GM10266 (cell line): ENCODE results near the gene PTPDC1.

Experiments
- DNase-seq: peaks from one replicate; pipeline ENCODE4 v3.0.0; 2012; ENCODE audit errors: extremely low spot score
- TF ChIP-seq, protein P1 (sequence below): IDR thresholded peaks from 2 replicates; pipeline ENCODE4 v1.5.1; 2012; ENCODE audit warnings: mild to moderate bottlenecking, low read depth; ENCODE audit not compliant: control insufficient read depth, insufficient read depth; ENCODE audit errors: missing control alignments

PTPDC1 gene, protein sequence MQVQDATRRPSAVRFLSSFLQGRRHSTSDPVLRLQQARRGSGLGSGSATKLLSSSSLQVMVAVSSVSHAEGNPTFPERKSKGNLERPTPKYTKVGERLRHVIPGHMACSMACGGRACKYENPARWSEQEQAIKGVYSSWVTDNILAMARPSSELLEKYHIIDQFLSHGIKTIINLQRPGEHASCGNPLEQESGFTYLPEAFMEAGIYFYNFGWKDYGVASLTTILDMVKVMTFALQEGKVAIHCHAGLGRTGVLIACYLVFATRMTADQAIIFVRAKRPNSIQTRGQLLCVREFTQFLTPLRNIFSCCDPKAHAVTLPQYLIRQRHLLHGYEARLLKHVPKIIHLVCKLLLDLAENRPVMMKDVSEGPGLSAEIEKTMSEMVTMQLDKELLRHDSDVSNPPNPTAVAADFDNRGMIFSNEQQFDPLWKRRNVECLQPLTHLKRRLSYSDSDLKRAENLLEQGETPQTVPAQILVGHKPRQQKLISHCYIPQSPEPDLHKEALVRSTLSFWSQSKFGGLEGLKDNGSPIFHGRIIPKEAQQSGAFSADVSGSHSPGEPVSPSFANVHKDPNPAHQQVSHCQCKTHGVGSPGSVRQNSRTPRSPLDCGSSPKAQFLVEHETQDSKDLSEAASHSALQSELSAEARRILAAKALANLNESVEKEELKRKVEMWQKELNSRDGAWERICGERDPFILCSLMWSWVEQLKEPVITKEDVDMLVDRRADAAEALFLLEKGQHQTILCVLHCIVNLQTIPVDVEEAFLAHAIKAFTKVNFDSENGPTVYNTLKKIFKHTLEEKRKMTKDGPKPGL

DNA sequence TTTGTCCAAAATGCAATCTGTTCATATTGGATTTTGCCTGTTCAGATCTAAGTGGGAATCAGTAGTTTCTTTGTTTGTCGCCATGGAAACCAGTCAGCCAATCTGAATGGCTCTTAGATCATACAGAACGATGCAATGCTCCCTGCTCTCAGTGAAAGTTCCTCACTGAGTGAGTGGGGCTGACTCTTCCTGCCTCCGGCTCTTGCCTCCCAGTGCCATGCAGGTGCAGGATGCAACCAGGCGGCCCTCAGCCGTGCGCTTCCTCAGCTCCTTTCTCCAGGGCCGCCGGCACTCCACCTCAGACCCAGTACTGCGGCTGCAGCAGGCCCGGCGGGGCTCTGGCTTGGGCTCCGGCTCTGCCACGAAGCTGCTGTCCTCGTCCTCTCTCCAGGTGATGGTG, at the start of gene PTPDC1:
PTPDC1 (plus strand) TSS at position 151 of the 400 bp plus-strand sequence; CDS start at position 218, 67 bp downstream.
- TF ChIP-seq, protein P1, sequence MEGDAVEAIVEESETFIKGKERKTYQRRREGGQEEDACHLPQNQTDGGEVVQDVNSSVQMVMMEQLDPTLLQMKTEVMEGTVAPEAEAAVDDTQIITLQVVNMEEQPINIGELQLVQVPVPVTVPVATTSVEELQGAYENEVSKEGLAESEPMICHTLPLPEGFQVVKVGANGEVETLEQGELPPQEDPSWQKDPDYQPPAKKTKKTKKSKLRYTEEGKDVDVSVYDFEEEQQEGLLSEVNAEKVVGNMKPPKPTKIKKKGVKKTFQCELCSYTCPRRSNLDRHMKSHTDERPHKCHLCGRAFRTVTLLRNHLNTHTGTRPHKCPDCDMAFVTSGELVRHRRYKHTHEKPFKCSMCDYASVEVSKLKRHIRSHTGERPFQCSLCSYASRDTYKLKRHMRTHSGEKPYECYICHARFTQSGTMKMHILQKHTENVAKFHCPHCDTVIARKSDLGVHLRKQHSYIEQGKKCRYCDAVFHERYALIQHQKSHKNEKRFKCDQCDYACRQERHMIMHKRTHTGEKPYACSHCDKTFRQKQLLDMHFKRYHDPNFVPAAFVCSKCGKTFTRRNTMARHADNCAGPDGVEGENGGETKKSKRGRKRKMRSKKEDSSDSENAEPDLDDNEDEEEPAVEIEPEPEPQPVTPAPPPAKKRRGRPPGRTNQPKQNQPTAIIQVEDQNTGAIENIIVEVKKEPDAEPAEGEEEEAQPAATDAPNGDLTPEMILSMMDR, result no peak
- DNase-seq, result no peak

DNA sequence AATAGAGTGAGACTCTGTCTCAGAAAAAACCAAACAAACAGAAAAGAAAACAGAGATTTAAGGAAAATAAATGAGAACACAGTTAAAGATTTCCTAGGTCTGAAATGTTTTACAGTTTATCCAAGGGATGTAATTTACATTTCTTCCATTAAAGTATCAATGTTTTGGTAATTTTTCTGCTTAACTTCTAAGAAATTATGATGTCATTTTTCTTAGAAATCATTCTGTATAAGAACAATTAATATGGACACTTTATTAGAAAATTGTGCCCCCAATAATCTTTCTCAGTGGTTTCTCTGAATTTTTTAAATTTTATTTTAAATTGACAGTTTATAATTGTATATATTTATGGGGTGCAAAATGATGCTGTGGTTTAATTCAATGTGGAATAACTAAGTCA, 49.8 kb upstream of the PTPDC1 start:
- no peak for DNase-seq
- TF ChIP-seq, protein P1, result no peak

- TF ChIP-seq, protein P1, result no peak
- DNase-seq, result no peak
Measured at GRCh38 chr9:94039786-94040185, 44.5 kb upstream of the PTPDC1 start.

DNA sequence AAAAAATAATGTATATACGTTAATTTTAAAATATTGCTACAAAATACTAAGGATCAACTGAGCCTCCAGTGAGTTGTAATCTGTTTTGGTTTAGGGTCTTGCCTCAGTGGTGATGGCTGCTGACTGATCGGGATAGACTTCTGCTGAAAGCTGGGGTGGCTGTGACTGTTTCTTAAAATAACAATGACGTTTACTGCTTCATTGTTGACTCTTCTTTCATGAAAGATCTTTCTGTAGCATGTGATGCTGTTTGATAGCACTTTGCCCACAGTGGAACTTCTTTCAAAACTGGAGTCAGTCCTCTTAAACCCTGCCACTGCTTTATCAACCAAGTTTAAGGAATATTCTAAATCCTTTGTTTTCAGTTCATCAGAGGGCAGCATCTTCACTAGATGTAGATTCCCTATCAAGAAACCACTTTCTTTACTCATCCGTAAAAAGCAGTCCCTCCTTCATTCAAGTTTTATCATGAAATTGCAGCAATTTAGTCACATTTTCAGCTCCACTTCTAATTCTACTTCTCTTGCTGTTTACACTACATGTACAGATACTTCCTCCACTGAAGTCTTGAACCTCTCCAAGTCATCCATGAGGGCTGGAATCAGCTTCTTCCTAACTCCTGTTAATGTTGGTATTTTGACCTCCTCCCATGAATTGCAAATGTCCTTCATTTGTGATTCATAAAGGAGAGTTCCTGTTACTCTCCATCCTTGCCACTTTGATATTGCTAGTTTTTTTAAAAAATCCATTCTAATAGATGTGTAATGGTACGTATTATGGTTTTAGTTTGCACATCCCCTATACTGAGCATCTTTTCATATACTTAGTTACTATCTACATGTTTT, 41.5 kb upstream of the PTPDC1 start:
- TF ChIP-seq, protein P1, result no peak

GRCh38 chr9:94054716-94055115, 29.5 kb upstream of the PTPDC1 start:
- TF ChIP-seq, protein P1, result no peak

More for the DNA sequence above, 41.5 kb upstream of the PTPDC1 start:
- no peak for DNase-seq

GRCh38 chr9:94056442-94056974, 27.8 kb upstream of the PTPDC1 start:
- TF ChIP-seq, protein P1, result no peak
- DNase-seq, result no peak

More at GRCh38 chr9:94054716-94055115, 29.5 kb upstream of the PTPDC1 start:
- DNase-seq, result no peak
